Effector memory CD4-positive, alpha-beta T cell (primary cell): ENCODE measurements around the gene CA10.
A peak's percentile ranks its signal among the peaks of the same experiment; 100 is the strongest.

ENCODE experiments used
- DNase-seq, 3 donors: peaks; one replicate each; pipeline ENCODE4 v3.0.0-alpha.2; 2020
- H3K27ac ChIP-seq: 2 replicates; pipeline ENCODE4 v1.7.0; 2013; ENCODE audit warnings: mild to moderate bottlenecking, low read length, moderate library complexity; ENCODE audit not compliant: insufficient read depth, poor library complexity, severe bottlenecking
- H3K27me3 ChIP-seq: replicated peaks from 2 replicates; pipeline ENCODE4 v1.7.0; 2013; ENCODE audit warnings: mild to moderate bottlenecking, low read length; ENCODE audit not compliant: insufficient read depth, control insufficient read depth, poor library complexity, severe bottlenecking
- H3K36me3 ChIP-seq: 2 replicates; pipeline ENCODE4 v1.7.0; 2013; ENCODE audit warnings: mild to moderate bottlenecking, low read length, moderate library complexity; ENCODE audit not compliant: control insufficient read depth, insufficient read depth
- H3K4me1 ChIP-seq: 2 replicates; pipeline ENCODE4 v1.7.0; 2013; ENCODE audit warnings: low read length, mild to moderate bottlenecking; ENCODE audit not compliant: control insufficient read depth, insufficient read depth, poor library complexity, severe bottlenecking
- H3K4me3 ChIP-seq: 2 replicates; pipeline ENCODE4 v1.7.0; 2013; ENCODE audit warnings: low read length, low read depth, mild to moderate bottlenecking; ENCODE audit not compliant: insufficient read depth, poor library complexity, severe bottlenecking
- H3K9me3 ChIP-seq: 2 replicates; pipeline ENCODE4 v1.7.0; 2013; ENCODE audit warnings: mild to moderate bottlenecking, low read length, moderate library complexity; ENCODE audit not compliant: control insufficient read depth

The CA10 gene

DNA sequence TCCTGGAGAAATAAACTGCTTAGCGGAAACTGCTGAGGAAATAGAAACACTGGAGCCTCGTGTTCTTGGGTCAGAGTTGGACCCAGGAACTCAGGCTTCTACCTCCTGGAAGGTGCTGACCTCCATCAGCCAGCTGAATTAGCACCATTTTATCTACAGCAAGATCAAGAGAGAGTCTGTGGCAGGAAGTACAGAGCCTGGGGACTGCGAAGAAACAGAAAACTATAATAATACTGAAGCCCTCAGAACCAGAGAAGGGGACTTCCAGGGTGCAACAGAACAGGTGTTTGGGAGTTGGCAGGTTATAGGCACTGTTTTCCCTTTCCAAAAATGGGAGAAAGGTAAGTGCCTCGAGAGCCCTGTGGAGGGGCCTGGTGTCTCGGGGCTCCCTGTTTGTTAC lies 379.7 kb downstream of the CA10 start:
- Histone ChIP-seq H3K9me3 (no peaks in the 10 kb centered on the region), H3K36me3 (no peaks in the 10 kb centered on the region), H3K27me3 (no peaks in the 10 kb centered on the region), H3K4me1 (no peaks in the 10 kb centered on the region), H3K27ac (no peak overlapping the region), H3K4me3 (no peak overlapping the region)
- no peak for DNase-seq

DNA sequence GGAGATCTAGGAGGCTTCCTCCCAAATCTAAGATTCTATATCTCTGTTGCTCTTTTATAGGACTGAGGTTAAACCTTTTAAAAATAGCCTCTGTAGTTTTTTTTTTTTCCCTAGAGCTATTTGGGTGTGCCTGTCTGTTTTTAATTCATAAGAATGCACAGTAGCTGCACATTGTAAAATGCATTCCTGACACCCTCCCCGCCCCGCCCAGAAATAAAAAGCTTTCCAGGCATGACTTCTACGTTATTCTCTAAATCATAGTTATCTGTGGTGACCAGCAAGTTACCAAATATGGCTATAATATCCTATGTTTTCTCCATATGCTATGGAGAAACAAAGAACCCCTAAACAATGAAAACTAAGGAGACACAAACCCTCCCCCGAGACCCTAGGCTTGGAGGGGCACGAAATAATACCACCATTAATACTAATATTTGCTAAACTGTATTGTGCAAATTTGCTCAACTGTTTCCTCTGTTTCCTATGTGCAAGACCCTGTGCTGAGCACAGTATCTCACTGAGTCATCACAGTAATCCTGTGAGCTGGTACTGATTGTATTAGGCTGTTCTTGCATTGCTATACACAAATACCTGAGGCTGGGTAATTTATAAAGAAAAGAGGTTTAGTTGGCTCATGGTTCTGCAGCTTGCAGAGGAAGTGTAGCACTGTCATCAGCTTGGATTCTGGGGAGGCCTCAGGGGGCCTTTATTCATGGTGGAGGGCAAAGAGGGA lies 388.3 kb downstream of the CA10 start:
- H3K9me3 ChIP-seq: no peaks in the 10 kb centered on the region
- H3K27me3 ChIP-seq: no peaks in the 10 kb centered on the region
- DNase-seq: no peak
- H3K27ac ChIP-seq: no peak overlapping the region
- no peaks in the 10 kb centered on the region for H3K36me3 ChIP-seq
- H3K4me1 ChIP-seq: no peaks in the 10 kb centered on the region
- H3K4me3 ChIP-seq: no peak overlapping the region

GRCh38 chr17:51769231-51769630 lies 389.3 kb downstream of the CA10 start:
- Histone ChIP-seq H3K9me3 (no peaks in the 10 kb centered on the region), H3K27ac (no peak overlapping the region), H3K4me3 (no peak overlapping the region), H3K27me3 (no peaks in the 10 kb centered on the region), H3K4me1 (no peaks in the 10 kb centered on the region), H3K36me3 (no peaks in the 10 kb centered on the region)
- no peak for DNase-seq

DNA sequence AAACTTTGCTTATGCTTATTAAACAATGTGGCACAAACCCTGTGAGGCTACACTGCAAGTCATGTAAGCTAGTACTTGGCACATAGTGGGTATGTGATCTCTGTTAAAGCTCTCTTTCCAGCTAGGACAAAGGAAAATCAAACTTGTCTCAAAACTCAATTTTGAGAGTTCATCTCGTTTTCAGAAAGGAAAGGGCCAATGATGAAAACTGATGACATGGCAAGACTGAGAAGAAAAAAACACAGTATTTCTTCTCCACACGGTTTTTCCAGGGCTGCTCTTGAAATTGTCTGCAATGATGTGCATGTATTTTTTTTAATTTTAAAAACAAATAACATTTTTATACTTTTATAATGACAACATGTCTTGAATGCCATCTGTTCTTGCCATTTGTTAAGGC lies 389.8 kb downstream of the CA10 start:
- H3K9me3 ChIP-seq: no peaks in the 10 kb centered on the region
- H3K36me3 ChIP-seq: no peaks in the 10 kb centered on the region
- no peaks in the 10 kb centered on the region for H3K4me1 ChIP-seq
- H3K4me3 ChIP-seq: no peak overlapping the region
- H3K27ac ChIP-seq: no peak overlapping the region
- no peak for DNase-seq
- no peaks in the 10 kb centered on the region for H3K27me3 ChIP-seq

DNA sequence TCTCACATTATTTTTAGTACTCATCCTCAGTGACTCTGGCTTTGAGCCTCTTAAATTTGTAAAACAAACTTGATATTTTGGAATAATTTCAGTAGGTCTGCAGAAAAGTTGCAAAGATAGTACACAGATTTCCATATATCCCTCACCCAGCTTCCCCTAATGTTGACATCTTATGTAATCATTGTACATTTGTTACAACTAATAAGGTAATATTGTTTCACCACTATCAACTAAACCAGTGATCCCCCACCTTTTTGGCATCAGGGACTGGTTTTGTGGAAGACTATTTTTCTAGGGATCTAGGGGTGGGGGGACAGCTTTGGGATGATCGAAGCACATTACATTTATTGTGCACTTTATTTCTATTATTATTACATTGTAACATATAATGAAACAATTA lies 391.2 kb downstream of the CA10 start:
- no peak for DNase-seq
- Histone ChIP-seq H3K9me3 (no peaks in the 10 kb centered on the region), H3K4me3 (no peak overlapping the region)

GRCh38 chr17:51765282-51766135 lies 393.0 kb downstream of the CA10 start:
- Histone ChIP-seq H3K27ac (no peak overlapping the region), H3K4me1 (no peaks in the 10 kb centered on the region), H3K36me3 (no peaks in the 10 kb centered on the region), H3K4me3 (no peak overlapping the region), H3K27me3 (no peaks in the 10 kb centered on the region), H3K9me3 (no peaks in the 10 kb centered on the region)
- DNase-seq: no peak

More for the DNA sequence above, 391.2 kb downstream of the CA10 start:
- Histone ChIP-seq H3K27me3 (no peaks in the 10 kb centered on the region), H3K4me1 (no peaks in the 10 kb centered on the region), H3K36me3 (no peaks in the 10 kb centered on the region), H3K27ac (no peak overlapping the region)

- H3K36me3 ChIP-seq: no peaks in the 10 kb centered on the region
- no peak overlapping the region for H3K27ac ChIP-seq
- DNase-seq: peak in 1 of 3 donors; percentile 16
- H3K27me3 ChIP-seq: no peaks in the 10 kb centered on the region
- H3K9me3 ChIP-seq: no peaks in the 10 kb centered on the region
- H3K4me1 ChIP-seq: no peaks in the 10 kb centered on the region
- H3K4me3 ChIP-seq: no peak overlapping the region
Measured at GRCh38 chr17:51764387-51764971, 394.0 kb downstream of the CA10 start.

DNA sequence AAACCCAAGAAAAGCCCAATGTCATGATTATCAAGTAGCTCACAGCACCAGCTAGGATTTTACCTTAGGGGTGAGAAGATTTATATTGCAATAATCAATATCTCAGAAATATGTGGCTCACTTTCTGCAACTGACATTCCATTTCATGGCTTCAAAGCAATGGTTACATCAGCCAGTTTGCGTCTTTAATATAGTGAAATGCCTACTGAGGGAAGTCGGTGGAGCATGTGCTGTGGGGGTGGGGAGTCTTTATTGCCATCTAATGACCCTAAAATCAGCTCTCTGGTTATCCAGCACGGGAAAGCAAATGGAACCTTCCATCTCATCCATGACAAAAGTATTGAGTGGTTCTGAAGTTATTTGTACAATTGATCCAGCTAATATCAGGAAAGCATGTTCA lies 395.5 kb downstream of the CA10 start:
- H3K9me3 ChIP-seq: no peaks in the 10 kb centered on the region
- H3K27me3 ChIP-seq: no peaks in the 10 kb centered on the region
- no peak for DNase-seq

GRCh38 chr17:51761105-51761504 lies 397.4 kb downstream of the CA10 start:
- Histone ChIP-seq H3K4me3 (no peak overlapping the region), H3K36me3 (no peaks in the 10 kb centered on the region), H3K4me1 (no peaks in the 10 kb centered on the region), H3K27ac (no peak overlapping the region), H3K9me3 (no peaks in the 10 kb centered on the region), H3K27me3 (no peaks in the 10 kb centered on the region)
- DNase-seq: no peak

More for the DNA sequence above, 395.5 kb downstream of the CA10 start:
- H3K4me1 ChIP-seq: no peaks in the 10 kb centered on the region
- H3K4me3 ChIP-seq: no peak overlapping the region
- H3K27ac ChIP-seq: no peak overlapping the region
- H3K36me3 ChIP-seq: no peaks in the 10 kb centered on the region

- H3K9me3 ChIP-seq: no peaks in the 10 kb centered on the region
- no peak overlapping the region for H3K27ac ChIP-seq
- no peak for DNase-seq
- H3K4me1 ChIP-seq: no peaks in the 10 kb centered on the region
- H3K4me3 ChIP-seq: no peak overlapping the region
- no peaks in the 10 kb centered on the region for H3K27me3 ChIP-seq
- no peaks in the 10 kb centered on the region for H3K36me3 ChIP-seq
Measured at GRCh38 chr17:51759260-51759659, 399.3 kb downstream of the CA10 start.
